ENCODE measurements around the gene TEX48.

GRCh38 chr9:114624677-114625076, 57.3 kb downstream of the TEX48 start:
- no peak for TF ChIP-seq SP1 (IDR thresholded peaks at IDR 0.05)
- no peak for TF ChIP-seq BHLHE40 (IDR thresholded peaks at IDR 0.05; ENCODE audit: borderline replicate concordance)
- TF ChIP-seq NFRKB (IDR thresholded peaks at IDR 0.05): no peak
- no peak for TF ChIP-seq SUZ12 (IDR thresholded peaks at IDR 0.05)
- TF ChIP-seq HDGF (IDR thresholded peaks at IDR 0.05; ENCODE audit: borderline replicate concordance): no peak
- no peak for TF ChIP-seq FOXK2 (IDR thresholded peaks at IDR 0.05)
- no peak for TF ChIP-seq LEF1 (IDR thresholded peaks at IDR 0.05; ENCODE audit: borderline replicate concordance)
- no peak for TF ChIP-seq FOXA1 (IDR thresholded peaks at IDR 0.05)
- no peak for TF ChIP-seq ARNT (IDR thresholded peaks at IDR 0.05)
- TF ChIP-seq ZNF384 (IDR thresholded peaks at IDR 0.05): no peak
- no peak for TF ChIP-seq CTBP1 (IDR thresholded peaks at IDR 0.05; ENCODE audit: borderline replicate concordance)
- no peak for TF ChIP-seq FOXM1 (IDR thresholded peaks at IDR 0.05; ENCODE audit: borderline replicate concordance)
- TF ChIP-seq PKNOX1 (IDR thresholded peaks at IDR 0.05): no peak

Measured in HEK293T (cell line).